DMS79 treated with DMSO at 0.1 percent for 48 hours (cell line): ENCODE results near the gene PTPRO.

ENCODE experiments used
- DNase-seq: peaks from one replicate; lab custom pipeline; 2025; lab: John Stamatoyannopoulos, UW

Gene PTPRO

GRCh38 chr12:15350643-15351042 is 28.3 kb downstream of the PTPRO start:
- no peak for DNase-seq

DNA sequence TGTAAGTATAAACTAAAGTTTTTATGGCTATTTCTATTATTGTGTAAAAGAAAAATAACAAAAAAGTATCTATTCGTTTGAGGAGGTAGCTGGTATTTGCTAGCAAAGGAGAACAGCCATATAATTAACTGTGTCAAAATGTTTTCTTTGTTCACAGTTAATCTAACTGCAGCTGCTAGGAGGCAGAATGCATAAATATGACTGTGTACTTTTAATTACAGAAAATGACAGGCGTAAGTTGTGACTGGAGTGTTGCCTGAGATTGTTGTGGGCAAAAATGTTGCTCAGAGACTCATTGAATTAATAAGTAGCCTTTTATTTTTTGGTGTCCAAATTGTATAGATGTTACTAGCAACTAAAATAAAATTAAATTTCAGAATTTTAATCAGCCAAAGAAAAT is 33.5 kb downstream of the PTPRO start:
- no peak for DNase-seq

GRCh38 chr12:15356951-15357364 is 34.6 kb downstream of the PTPRO start:
- DNase-seq = peak; percentile 72

- DNase-seq = no peak
Measured at GRCh38 chr12:15364221-15365160, 42.2 kb downstream of the PTPRO start.

DNA sequence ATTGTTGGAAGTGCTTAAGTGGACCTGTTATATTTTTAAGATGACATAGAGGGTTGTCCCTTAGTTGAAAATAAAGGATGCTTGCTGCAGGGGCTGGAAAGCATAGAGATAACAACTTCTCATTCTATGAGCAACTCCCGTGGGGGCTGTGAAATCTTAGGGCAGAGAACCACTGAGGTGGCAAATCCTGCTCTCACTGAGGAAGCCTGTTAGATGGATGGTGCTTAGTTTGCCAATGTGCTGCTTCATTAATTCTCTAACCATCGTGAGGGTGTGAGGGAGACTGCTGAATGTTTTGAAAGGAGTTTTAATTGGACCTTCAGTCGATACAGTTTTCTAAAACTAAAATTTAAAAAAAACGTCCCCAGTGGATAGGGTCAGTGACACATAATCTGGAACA is 46.5 kb downstream of the PTPRO start:
- no peak for DNase-seq

- no peak for DNase-seq
Measured at GRCh38 chr12:15372352-15372751, 50.0 kb downstream of the PTPRO start.

GRCh38 chr12:15387772-15388171 is 65.5 kb downstream of the PTPRO start:
- no peak for DNase-seq

DNA sequence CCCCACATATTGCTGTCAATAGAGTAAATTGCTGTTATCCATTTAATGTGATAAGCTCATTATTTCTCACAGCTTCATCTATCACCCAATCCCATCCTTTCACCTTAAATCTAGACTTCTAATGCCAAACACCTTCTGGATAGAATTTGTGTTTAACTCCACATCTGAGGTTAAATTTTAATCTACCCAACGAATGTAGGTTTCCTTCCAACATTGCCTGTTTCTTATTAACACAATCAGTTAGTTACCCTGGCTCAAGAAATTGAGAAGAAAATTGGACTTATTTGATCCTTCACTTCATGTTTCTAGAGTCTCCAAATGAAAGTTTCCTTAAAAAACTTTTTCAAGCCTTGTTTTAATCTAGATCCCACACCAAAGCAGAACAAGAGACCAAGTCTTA is 67.3 kb downstream of the PTPRO start:
- no peak for DNase-seq

GRCh38 chr12:15393037-15393436 is 70.7 kb downstream of the PTPRO start:
- no peak for DNase-seq

DNA sequence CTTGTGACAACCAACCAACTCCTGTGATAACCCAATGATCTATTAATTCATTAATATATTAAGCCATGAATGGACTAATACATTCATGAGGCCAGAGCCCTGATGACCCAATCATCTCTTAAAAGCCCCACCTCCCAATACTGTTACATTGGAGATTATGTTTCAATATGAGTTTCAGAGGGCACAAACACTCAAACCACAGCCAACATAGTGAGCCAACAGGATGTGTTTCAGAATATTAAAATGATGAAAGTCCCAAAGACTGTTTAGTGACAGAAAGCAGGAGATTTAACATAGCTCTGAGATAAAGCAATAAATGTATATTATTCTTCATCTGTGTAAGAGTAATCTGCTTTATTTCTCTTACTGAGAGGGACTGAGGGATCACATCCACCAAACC is 71.7 kb downstream of the PTPRO start:
- DNase-seq = no peak

- DNase-seq = no peak
Measured at GRCh38 chr12:15404485-15404884, 82.2 kb downstream of the PTPRO start.

DNA sequence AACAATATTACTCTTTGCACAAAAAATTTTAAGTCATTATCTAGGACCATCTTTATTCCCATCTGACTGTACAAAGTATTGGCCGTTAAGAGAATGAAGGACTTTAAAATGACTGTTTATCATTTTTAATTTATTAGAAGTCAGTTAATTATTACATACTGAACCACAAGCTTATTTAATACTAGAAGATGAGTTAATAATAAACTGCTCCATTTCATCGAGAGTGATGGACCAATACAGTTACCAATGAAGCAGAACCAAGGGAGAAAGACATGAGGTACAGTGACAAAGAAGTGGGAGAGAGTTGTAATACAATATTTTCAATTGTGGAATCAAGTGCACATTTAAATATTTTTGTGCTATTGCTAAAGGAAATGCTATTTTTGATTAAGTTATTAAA is 83.3 kb downstream of the PTPRO start:
- no peak for DNase-seq

- DNase-seq = no peak
Measured at GRCh38 chr12:15407025-15407424, 84.7 kb downstream of the PTPRO start.

DNA sequence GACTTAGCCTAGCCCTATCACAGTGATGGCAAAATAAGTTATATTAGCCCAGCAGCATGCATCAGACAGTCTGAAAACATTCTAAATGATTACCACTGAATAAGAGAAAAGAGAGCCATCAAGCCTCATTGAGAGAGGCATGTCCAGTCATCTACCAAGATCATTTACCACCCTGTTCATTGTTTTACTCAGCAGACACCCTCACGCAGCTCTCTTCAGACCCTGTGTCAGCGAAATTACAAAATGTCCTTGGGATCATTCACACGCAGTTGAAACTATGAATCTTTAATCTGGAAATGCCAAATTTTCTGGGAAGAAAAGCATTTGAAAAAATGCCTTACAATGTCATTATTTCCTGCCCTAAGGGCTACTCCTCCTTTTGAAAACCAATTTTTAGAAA is 89.5 kb downstream of the PTPRO start:
- no peak for DNase-seq

DNA sequence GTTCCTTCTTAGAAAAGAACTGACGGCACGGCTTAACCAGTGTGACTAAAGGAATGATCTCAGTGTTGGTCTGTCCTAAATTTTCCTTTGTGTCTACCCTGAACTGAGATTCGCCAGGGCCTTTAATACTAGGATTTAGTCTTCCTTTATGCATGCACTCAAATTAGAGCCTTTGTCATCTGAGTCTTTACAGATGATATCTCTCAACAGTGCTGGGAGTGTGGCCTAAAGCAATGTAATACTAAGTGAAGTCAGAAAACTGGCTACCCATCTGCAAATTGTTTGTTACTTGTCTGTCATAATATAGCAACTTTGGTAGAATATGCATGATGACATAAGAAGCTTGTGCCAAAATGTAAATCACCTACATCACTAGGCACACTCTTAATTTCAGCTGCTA is 95.4 kb downstream of the PTPRO start:
- DNase-seq = no peak

DNA sequence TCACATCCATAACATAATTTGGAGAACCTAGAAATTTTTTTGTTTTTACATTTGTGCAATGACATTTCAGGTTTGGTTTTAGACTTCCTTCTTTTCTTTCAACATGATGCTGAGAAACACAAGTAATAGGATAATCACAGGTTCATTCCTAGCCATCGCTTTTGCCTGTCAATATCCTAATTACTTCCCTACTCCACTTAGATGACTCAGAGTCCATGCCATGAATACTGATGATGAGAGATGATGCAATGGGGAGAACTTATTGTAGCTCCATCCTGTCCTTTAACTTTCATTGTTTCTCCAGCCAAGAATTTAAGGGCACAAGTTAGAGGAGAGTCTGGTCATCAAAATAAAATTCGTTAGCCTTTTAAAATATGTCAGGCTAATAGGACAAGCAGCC is 101.3 kb downstream of the PTPRO start:
- DNase-seq = no peak

GRCh38 chr12:15427913-15428312 is 105.6 kb downstream of the PTPRO start:
- no peak for DNase-seq

DNA sequence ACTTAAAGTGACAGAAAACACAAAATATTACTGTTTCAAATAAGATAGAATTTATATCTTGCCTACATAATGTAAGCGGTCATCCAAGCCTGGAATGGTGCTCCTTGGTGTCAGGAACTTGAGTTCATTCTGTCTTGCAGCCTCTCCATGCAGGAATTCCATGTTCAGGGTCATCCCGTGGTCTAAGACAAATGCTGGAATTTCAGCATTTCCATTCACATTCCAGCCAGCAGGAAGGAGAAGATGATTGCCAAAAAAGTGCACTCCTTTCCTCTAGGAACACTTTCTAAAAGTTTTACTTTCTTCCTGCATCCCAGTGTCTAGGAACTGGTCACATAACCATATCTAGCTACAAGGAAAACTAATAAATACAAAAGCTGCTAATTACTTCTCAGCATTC is 106.3 kb downstream of the PTPRO start:
- no peak for DNase-seq

DNA sequence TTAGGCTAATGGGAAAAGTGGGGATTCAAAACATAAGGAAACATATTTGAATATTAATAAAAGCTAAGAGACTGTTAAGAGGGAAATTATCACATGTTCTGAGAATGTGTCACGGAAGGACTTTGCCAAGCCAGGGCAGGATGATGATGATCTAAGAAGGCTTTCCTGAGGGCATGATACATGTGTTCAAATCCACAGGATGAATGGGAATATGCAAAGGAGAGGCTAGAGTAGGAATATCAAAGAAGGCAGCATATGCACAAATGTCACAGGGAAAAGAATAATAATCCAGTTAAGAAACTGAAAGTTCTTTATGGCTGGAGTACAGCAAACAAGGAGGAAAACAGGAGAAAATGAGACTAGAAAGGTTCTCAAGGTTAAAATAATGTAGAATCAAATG is 107.0 kb downstream of the PTPRO start:
- DNase-seq = no peak

DNA sequence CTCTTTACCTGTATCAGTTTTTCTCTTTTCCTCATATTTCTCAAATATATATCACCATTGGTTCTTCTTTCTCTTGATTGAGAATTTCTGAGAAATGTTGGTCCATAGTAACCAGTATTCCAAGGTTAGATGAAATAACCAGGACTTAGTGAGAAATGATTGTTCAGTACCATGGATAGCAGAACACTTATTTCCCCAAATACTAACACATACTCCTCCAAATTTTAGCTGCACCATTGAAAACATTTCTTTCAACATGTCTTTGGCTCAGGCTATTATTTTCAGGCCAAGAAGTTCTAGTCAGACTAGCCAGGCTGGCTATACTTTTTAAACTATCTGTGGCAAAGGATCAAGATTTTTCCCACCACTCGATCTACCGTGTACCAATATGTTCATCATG is 113.3 kb downstream of the PTPRO start:
- DNase-seq = no peak

DNA sequence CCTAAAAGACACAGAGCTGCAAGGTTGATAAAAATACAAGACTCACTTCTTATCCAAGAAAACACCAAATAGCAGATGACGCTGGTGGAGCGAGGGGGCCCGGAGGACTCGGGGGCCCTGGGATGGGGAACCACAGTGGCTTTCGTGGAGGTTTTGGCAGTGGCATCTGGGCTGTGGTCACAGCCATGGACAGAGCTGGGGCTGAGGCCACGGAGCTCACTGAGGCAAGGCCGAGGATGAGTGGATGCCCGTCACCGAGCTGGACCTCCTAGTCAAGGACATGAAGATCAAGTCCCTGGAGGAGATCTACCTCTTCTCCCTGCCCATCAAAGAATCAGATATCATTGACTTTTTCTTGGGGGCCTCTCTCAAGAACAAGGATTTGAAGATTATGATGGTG is 117.2 kb downstream of the PTPRO start:
- no peak for DNase-seq

GRCh38 chr12:15443050-15443449 is 120.7 kb downstream of the PTPRO start:
- DNase-seq = no peak

DNA sequence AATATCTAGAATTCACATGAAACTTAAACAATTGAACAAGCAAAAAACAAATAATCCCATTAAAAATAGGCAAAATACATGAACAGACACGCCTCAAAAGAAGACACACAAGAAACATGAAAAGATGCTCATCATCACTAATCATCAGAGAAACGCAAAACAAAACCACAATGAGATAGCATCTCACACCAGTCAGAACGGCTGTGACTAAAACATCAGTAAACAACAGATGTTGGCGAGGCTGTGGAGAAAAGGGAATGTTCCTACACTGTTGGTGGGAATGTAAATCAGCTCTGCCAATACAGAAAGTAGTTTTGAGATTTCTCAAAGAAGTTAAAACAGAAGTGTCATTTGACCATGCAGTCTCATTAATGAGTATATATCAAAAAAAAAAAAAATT is 121.3 kb downstream of the PTPRO start:
- DNase-seq = no peak

GRCh38 chr12:15444523-15444922 is 122.2 kb downstream of the PTPRO start:
- no peak for DNase-seq
